NCI-H1436 (cell line): Measurements from ENCODE around the gene GRIP1.
A peak's percentile ranks its signal among the peaks of the same experiment; 100 is the strongest.
"Not testable (repeated sequence)": the region's sequence is repeated elsewhere in the genome, so short reads cannot be mapped to it uniquely, and the experiment has no call there.

Experiments
- DNase-seq: peaks from one replicate; lab custom pipeline; 2025; lab: John Stamatoyannopoulos, UW

The GRIP1 gene

DNA sequence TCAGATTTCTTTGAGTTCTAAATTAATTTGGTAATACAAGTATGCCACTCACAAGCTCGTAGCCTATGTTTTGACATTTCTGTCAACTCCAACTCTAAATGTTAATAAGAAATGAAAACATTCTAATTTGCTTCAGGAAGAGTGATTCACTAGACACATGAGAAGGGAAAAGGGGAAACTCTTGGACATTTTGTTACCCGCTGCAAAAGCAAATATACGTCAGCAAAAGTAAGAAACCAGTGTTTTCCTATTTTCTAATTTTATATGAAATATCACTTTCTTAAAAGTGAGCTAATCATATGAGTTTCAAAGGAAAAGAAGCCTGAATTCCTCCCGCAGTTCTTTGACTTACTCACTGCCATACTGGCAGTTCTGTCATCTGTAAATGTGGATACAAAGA, 162.3 kb downstream of the GRIP1 start:
- DNase-seq, result no peak

DNA sequence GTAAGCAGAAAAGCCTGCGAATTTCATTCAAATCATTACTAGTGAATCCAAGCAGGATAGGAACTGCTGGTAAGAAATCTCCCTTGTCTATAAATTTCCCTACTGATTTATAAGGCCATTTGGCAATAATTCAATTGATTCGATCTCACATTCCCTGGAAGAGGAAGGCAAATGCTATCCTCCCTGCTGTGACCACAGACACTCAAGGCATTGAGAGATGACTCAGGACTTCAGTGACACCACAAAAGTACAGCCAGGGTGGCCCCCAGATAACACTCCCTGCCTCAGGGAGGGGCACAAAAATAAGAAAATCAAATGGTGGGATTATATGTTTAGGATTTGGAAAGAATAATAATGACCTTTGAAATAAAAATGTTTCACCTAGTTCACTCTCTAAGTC, 162.7 kb downstream of the GRIP1 start:
- no peak for DNase-seq

DNA sequence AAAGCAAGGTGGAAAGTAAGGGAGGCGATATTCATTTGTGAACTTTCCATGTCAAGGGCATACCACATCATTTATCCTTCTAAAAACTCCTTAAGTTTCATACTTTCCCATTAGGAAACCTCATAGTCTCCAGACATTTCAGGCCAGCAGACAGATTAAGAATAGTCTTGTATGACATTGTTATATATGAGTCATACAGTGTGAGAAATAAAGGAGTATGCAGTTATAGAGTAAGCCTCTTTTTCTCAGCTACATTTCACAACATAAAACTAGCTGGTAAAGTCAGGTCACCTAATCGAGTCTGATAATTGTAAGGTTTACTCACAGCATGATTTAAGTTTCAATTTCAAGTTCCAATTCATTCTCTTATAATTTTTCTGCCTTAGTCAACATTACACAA, 164.3 kb downstream of the GRIP1 start:
- DNase-seq, result no peak

DNA sequence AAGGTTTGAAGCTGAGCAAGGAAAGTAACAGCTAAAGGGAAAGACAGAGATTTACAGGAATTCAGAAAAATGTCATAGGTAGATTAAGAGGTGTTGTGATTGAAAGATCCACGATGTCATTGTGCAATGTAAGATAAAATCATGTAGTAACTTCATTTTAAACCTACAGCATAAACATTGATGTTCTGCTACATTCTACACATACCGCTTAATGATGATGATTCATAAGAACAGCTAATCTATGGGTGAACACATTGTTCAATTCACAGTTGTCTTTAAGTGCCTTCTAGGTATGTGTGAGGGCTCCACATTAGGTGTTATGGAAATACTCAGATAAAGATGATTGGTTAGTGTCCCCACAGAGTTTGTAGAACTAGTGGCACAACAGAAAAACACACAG, 170.9 kb downstream of the GRIP1 start:
- no peak for DNase-seq

DNA sequence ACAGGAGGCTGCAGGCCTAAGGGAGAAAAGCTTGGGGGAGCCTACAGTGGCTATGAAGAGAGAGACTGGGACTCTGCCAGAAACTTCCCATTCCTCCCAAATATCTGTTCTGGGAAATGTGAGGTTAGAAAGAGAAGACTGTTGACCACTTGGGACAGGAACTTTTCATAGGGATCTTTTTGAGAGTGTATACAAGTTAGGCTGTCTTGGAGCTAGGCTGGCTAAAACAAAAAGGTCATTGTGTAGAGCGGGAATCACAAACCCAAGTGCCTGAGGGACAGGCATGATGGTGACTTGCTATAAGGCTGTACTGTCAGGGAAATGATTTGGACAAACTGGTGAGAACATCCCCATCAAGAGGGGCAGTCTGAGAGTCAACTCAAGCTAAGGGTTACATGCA, 175.1 kb downstream of the GRIP1 start:
- no peak for DNase-seq

DNA sequence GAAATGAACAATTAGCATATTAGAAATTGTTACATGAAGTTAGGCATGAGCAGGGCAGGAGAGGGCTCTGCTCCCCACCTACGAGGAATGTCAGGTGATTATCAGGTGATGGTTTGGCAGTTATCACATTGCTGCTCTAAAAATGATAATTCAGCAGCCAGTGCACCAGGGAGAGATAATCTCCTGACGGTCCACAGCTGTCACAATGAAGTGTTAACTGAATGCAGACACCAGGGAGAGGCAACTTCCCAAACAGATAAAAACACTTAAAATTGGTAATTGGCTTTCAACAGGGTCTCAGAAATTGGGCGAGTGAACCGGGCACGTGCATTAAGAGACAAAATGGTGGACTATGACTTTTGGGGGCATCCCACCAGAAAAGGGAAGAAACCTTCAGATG, 176.0 kb downstream of the GRIP1 start:
- no peak for DNase-seq

DNA sequence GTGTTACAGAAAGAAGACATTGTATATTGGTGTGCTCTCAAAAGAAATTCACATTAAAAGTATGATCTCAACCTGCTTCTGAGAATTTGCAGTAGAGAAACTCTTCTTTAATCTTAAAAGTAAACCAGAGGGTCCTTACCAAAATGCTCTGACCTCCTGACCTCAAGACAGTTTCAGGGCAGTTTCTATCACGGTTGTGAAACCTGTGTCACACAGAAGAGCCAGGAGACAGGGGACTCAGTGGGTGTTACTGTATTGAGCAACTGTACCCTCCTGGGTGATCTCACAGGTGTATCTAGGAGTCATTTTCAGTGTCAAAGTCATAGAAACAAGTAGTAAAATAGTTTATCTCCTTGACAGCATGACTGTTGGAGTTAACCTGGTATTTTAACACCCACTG, 178.0 kb downstream of the GRIP1 start:
- no peak for DNase-seq

DNA sequence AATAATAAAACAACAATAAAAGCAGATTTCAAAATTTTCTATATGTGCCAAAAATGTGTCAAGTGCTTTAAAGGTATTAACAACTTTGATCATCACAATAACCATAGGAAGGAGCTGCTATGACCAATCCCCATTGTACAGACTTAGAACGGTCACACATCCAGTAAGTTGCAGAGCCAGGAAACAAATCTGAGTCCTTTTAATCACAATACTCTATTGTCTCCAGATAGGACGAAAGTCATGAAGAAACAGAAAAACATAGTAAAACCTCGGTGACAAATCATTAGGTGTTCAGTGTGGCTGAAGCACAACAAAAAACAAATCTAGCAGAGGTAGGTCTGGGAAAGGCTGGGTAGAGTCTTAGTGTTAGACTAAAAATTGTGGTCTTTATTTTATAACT, 178.8 kb downstream of the GRIP1 start:
- DNase-seq, result no peak

DNA sequence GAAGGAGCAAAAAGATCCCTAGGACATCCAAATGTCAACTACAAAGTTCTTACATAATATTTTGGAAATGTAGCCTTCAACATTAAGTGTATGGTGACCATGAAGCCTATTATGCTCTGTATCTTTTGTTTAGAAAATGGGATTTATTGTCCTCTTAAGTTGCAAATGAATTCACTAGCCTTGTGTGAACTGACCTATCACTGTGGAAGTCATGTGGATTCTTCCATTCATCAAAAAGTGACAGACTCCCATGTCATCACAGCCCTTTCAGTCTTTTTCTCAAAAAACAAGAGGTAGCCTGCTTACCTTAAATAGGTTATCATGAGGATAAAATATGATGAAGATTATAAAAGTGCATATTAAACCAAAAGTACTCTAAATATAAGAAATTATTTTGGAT, 179.9 kb downstream of the GRIP1 start:
- DNase-seq, result no peak

DNA sequence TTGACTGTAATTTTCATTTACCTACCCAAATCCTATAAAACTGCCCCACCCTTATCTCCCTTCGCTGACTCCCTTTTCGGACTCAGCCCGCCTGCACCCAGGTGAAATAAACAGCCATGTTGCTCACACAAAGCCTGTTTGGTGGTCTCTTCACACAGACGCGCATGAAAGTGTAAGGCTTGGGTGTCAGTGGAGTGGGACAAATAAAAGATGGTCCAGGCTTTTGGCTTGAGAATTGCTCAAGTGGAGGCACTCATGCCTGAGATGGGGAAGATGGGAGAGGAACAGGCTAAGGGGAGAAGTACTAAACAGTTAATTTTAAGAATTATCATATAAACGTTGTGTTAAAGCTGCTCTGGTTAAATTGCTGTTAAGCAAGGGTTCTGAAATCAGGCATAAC, 180.8 kb downstream of the GRIP1 start:
- not testable (repeated sequence) for DNase-seq

DNA sequence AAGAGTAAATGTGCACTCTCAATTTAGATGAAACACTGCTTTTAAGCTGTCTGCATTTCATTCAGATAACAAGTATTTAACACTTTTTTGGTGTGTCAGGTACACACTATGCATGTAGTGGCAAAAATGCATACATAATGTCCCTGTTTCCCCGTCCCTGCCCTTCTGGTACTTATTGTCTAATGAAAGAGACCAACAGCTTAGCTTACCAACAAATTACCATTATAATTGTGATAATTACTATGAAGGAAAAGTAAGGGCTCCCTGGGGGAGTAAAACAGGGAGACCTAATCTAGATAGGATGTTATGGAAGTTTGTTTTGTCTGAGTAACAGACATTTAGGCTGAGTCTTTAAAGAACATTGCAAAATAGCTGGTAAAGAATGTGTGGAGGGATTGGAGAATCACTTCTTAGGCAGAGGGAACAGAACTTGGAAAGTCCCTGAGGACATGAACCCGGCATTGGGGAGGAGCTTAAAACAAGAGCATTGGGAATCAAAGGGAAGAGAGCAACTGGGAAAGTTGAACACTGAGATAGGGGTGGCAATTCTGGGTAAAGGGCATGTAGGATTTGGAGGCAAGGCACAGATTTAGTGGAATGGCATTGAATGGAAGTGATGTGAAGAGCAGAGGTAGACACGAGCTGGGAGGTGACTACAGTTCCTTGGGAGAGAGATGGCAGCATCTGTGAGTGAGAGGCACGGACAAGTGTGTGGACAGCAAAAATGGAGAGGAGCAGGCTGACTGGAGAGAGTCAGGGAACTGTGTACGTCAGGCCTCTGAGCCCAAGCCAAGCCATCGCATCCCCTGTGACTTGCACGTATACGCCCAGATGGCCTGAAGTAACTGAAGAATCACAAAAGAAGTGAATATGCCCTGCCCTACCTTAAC, 181.6 kb downstream of the GRIP1 start:
- peak; percentile 5 for DNase-seq

DNA sequence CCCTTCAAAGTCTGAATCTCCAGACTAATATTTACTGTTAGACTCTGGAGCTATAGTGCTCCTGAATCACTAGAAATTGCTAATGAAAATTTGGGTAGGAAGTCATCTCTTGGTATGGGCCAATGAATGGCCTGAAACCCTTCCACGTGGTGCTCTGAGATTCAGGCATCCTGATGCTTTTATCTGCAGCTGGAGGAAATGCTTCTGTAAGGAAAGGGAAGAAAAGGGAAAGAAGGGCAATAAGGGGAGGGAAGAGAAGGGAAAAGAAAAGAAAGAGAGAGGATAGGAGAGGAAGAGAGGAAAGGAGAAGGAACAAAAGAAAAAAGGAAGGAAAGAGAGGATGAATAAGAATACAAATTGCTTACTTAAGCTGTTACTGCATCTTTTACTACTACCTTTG, 182.3 kb downstream of the GRIP1 start:
- DNase-seq, result no peak

DNA sequence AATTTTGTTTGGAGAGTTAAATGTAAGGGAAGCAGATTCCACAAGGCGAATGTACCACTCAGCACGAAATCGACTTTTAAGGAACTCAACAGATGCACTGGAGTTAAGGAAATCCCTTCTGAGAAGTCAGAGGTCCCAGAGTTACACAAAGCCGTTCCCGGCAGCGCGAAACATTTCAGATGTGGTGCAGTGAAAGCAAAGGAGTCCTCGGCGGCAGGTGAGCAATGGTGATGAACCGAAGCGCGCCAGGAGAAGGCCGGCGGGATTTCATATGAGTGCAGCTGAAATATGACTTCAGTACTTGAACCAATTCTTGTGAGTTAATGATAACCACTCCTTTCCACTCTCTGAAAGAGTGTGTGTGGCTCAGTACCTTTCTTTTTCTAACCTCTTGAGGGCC, 183.2 kb downstream of the GRIP1 start:
- DNase-seq, result no peak

DNA sequence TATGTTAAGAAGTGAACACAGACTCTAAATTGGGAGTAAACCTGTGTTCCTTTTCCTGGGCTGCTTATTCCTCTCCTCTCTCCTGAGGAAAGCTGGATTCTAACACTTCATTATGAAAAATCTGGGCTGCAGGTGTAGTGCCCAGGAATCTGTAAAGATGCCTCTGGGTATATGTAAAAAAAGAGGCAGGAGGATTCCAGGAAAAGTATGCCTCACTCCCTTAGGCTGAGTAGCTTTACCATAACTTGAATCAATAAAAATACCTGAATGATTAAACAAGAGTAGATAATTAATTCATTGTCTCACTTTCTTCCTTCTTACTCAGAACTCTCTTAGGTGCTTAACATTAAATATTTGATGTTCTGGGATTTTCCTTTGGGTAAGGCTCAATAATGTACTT, 185.1 kb downstream of the GRIP1 start:
- no peak for DNase-seq

DNA sequence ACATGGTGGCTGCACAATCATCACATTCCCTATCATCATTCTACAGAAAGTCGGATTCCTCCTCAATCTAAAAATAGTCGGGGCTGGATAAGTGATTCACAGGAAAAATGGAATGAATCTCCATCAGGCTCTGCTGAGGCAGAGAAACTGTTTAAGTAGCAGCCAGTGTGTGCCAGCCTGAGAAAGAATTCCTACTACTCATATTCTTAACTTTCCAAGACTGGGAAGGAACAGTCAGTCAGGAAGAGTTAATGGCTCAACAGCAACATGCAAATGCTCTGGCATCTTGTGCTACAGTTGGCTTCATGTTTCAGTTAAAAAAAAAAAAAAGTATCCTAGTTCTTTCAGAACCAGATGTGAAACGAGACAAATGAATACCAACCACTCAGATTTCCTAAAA, 187.0 kb downstream of the GRIP1 start:
- DNase-seq, result no peak

DNA sequence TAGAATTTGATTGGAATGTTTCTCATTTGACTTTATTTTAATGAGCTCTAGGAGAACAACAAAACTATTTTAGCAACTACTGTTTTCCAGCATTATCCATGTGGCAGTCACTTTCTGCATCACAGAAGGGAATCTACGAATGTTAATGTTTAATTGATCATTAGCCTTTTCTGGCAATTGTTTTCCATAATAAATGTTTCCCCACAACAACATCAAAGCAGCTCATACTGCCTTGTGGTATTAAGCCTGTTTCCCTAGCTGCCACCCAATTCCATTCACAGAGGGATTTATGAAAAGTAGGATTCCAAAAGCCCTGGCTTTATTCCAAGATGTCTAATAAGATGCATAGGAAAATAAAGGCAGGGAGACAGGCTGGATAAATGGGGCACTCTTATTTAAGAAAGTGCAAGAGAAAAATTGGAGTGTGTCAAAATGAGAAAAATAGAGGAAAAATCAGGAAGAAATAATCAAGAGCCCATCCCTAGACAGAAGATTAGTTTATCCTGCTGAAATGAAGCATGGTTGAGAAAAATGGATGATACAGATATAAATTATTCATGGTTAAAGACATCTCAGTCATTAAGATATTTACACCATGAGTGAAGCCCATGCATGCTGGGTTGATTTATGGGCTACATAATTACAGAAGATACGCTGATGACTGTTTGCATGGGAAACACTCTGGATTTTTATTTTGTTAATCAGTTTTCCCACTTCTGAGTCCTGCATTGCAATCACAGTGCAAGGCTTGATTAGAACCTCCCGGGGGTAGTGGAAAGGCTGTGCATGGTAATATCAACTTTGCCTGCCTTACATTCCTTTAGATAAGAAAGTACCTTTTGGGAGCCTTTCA, 196.3 kb downstream of the GRIP1 start:
- DNase-seq, result no peak

DNA sequence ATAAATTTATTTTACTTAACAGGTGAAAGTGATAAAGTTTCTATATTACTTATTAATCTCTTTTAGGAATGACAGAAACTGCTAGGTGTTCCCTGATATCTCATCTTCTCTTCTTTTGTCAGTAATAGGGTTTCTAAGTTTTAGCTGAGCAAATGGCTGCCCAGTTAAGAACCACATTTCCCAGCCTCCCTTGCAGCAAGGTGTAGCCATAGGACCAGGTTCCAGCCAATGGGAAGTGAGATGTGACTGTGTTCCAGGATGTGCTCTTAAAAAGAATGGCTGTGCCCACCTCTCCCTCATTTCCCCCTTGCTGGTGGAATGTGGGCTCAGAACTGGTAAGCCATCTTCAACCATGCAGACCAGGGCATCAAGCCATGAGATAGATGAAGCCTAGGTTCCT, 210.9 kb downstream of the GRIP1 start:
- no peak for DNase-seq

DNA sequence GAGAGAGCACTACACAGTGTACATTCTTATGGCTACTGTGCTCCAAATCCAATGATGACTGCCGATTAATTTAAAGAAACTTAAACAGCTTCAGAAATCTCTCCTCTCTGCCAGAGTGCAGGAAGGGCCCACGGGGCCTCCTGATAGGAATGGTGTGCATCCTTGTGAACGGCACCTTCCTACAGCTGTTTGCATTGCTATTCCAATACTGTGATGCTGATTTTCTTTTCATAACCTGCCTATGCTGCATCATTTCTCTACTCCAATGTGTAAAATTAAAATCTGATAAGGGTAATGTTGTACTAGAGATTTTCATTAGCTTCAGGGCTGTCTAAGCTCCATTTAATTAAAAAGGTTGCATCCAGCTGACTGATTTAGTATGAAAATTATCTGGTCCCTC, 217.5 kb downstream of the GRIP1 start:
- DNase-seq, result no peak

DNA sequence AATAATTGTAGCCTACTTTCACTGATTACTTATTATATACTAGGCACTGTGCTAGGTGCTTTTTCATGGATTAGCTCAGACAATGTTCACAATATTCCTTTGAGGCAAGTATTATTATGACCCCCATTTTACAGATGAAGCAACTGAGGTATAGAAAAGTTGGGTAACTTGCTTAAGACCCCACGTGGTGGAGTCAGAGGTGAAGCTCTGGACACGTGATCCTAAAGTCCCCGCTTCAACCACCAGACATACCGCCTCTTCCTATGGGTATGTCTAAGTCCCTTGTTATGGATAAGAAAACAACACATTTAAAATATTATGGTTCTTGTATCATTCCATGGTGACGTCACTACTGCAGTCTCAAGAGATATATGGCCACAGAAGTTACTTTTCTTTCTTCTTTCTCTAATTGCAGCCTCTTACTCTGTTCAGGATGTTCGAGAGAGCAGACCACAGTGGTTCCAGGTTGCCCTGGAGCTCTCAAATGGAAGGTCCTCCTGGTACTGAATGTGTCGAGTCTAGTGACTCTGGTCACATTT, 218.9 kb downstream of the GRIP1 start:
- DNase-seq, result no peak

DNA sequence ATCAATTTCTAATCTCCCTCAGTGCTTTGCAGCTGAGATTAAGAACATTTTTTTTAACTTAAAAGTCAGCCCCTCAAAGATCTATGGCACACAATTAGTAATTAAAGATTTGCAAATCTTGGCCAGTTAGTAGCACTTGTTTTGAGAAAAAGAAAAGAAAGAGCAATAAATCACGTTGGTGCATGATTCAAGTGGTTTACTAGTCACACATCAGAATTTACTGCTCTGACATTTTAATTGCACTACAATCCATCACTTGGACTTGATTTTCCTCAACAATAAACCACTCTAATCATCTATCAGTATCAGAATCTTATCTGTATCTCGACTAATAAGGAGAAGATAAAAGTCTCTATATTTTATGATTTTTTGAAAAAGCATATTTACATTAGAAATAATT, 222.3 kb downstream of the GRIP1 start:
- DNase-seq, result no peak

DNA sequence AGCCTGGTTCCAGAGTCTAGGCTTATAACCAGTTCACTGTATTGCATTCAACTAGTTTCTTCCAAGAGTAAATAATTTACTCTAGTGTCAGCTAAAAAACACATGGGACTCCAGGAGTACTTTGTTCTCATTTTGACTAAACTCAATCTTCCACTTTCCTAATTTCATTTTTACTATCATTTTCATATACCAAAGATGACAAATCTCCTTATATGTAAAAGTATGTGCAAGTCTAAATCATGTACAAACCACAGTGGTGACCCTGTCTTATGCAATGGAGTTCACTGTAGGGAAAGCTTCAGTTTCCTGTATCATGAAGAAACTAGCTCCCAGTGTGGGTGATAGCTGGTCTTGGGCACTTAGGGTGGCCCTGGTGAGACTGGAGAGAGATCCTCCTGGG, 225.0 kb downstream of the GRIP1 start:
- no peak for DNase-seq

DNA sequence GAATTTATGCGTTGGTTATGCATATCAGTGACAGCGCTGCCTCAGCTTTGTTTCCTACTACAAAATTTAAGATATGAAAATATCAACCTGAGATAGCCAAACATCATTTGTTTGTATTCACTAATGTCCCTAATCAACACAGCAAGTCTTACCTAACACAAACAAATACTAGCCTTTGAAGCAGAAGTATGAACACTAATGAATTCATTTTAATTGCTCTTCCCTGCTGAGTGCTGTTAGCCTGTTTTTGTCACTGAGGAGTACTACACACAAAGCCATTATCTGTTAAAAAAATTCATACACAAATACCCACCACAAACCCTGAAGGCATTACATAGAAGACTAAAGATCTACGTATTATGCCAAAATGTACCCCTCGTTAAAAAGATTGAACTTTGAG, 225.8 kb downstream of the GRIP1 start:
- peak; percentile 9 for DNase-seq

DNA sequence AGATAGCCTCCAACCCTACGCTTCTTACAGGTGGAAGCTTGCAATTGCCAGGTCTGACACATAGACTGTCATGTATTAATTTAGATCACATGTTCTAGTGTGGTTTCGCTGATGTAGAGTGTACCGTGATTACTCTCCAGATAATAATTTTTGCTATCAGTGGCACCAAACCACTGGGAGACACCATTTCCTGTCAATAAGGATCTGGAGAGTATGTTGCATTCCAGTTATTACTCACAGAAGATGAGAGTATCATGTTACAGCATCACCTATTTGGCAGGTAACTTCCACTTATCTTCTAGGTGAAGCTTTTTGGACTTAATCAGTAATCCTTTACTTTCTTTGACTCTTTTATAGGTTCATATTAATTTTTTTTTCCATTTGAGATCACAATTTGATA, 229.3 kb downstream of the GRIP1 start:
- DNase-seq, result no peak
